Stomach smooth muscle (tissue), 2 donors: ENCODE results near the gene HDAC8.
"Not testable (repeated sequence)": the region's sequence is repeated elsewhere in the genome, so short reads cannot be mapped to it uniquely, and the experiment has no call there.

Source experiments
- H3K27ac ChIP-seq: one replicate; pipeline ENCODE4 v1.7.0; 2013; ENCODE audit warnings: mild to moderate bottlenecking, low read length, inconsistent platforms
- H3K27me3 ChIP-seq, 2 donors: one replicate each; pipeline ENCODE4 v1.7.0; 2013; ENCODE audit warnings: low read length in 2 of 2; ENCODE audit not compliant: insufficient read depth in 2 of 2, control insufficient read depth in 1 of 2
- H3K36me3 ChIP-seq, 2 donors: one replicate each; pipeline ENCODE4 v1.7.0; 2013; ENCODE audit warnings: low read length in 2 of 2; ENCODE audit not compliant: control insufficient read depth in 2 of 2, insufficient read depth in 2 of 2
- H3K4me1 ChIP-seq: one replicate; pipeline ENCODE4 v1.7.0; 2013; ENCODE audit warnings: low read length; ENCODE audit not compliant: control insufficient read depth, insufficient read depth
- H3K4me3 ChIP-seq, 2 donors: one replicate each; pipeline ENCODE4 v1.7.0; 2013; ENCODE audit warnings: low read length in 2 of 2
- H3K9ac ChIP-seq, 2 donors: one replicate each; pipeline ENCODE4 v1.7.0; 2013; ENCODE audit warnings: low read length in 2 of 2, mild to moderate bottlenecking in 1 of 2
- H3K9me3 ChIP-seq, 2 donors: one replicate each; pipeline ENCODE4 v1.7.0; 2013; ENCODE audit warnings: low read length in 2 of 2; ENCODE audit not compliant: control insufficient read depth in 2 of 2
- donor health status: healthy.
- donor health status: Pancreatic carcinoma.

The HDAC8 gene

GRCh38 chrX:72532366-72532765 is 40.3 kb downstream of the HDAC8 start:
- Histone ChIP-seq H3K9ac (no peak overlapping the region), H3K27me3 (peaks cover 0 to 3% of the 10 kb centered on the region in 2 donors), H3K27ac (no peak overlapping the region), H3K36me3 (no peaks in the 10 kb centered on the region), H3K4me3 (no peak overlapping the region), H3K9me3 (peaks cover 0 to 2% of the 10 kb centered on the region in 2 donors), H3K4me1 (no peaks in the 10 kb centered on the region)

GRCh38 chrX:72526534-72527508 is 45.8 kb downstream of the HDAC8 start:
- peaks cover 0 to 7% of the 10 kb centered on the region in 2 donors for H3K27me3 ChIP-seq
- H3K9ac ChIP-seq = no peak overlapping the region
- H3K9me3 ChIP-seq = peaks cover 0 to 2% of the 10 kb centered on the region in 2 donors
- no peak overlapping the region for H3K4me3 ChIP-seq
- no peak overlapping the region for H3K27ac ChIP-seq
- no peaks in the 10 kb centered on the region for H3K36me3 ChIP-seq
- no peaks in the 10 kb centered on the region for H3K4me1 ChIP-seq

- no peak overlapping the region for H3K27ac ChIP-seq
- H3K27me3 ChIP-seq = no peaks in the 10 kb centered on the region
- no peak overlapping the region for H3K9ac ChIP-seq
- H3K4me1 ChIP-seq = no peaks in the 10 kb centered on the region
- no peak overlapping the region for H3K4me3 ChIP-seq
- H3K9me3 ChIP-seq = no peaks in the 10 kb centered on the region
- H3K36me3 ChIP-seq = no peaks in the 10 kb centered on the region
Measured at GRCh38 chrX:72498782-72499181, 73.9 kb downstream of the HDAC8 start.

- no peak overlapping the region for H3K9ac ChIP-seq
- H3K4me1 ChIP-seq = no peaks in the 10 kb centered on the region
- no peaks in the 10 kb centered on the region for H3K27me3 ChIP-seq
- H3K4me3 ChIP-seq = no peak overlapping the region
- H3K36me3 ChIP-seq = no peaks in the 10 kb centered on the region
- H3K9me3 ChIP-seq = no peaks in the 10 kb centered on the region
- H3K27ac ChIP-seq = no peak overlapping the region
Measured at GRCh38 chrX:72495046-72495445, 77.6 kb downstream of the HDAC8 start.

- H3K9me3 ChIP-seq = no peaks in the 10 kb centered on the region
- no peaks in the 10 kb centered on the region for H3K4me1 ChIP-seq
- no peak overlapping the region for H3K9ac ChIP-seq
- H3K4me3 ChIP-seq = no peak overlapping the region
- H3K27me3 ChIP-seq = no peaks in the 10 kb centered on the region
- H3K36me3 ChIP-seq = no peaks in the 10 kb centered on the region
- H3K27ac ChIP-seq = no peak overlapping the region
Measured at GRCh38 chrX:72492499-72492898, 80.1 kb downstream of the HDAC8 start.

GRCh38 chrX:72490221-72490620 is 82.4 kb downstream of the HDAC8 start:
- H3K36me3 ChIP-seq, H3K4me3 ChIP-seq, H3K27me3 ChIP-seq, H3K9ac ChIP-seq, H3K27ac ChIP-seq, H3K9me3 ChIP-seq, H3K4me1 ChIP-seq: not testable (repeated sequence)

- H3K27ac ChIP-seq = no peak overlapping the region
- no peak overlapping the region for H3K4me3 ChIP-seq
- no peaks in the 10 kb centered on the region for H3K4me1 ChIP-seq
- no peaks in the 10 kb centered on the region for H3K27me3 ChIP-seq
- H3K9ac ChIP-seq = no peak overlapping the region
- no peaks in the 10 kb centered on the region for H3K9me3 ChIP-seq
- H3K36me3 ChIP-seq = no peaks in the 10 kb centered on the region
Measured at GRCh38 chrX:72487661-72488060, 85.0 kb downstream of the HDAC8 start.

- Histone ChIP-seq H3K27me3 (peaks cover 0 to 4% of the 10 kb centered on the region in 2 donors), H3K36me3 (no peaks in the 10 kb centered on the region), H3K9ac (no peak overlapping the region), H3K4me1 (no peaks in the 10 kb centered on the region), H3K27ac (no peak overlapping the region), H3K9me3 (no peaks in the 10 kb centered on the region), H3K4me3 (no peak overlapping the region)
Measured at GRCh38 chrX:72479324-72480274, 93.0 kb downstream of the HDAC8 start.

GRCh38 chrX:72478853-72479252 is 93.8 kb downstream of the HDAC8 start:
- Histone ChIP-seq H3K9me3 (no peaks in the 10 kb centered on the region), H3K9ac (no peak overlapping the region), H3K4me1 (no peaks in the 10 kb centered on the region), H3K4me3 (no peak overlapping the region), H3K27ac (no peak overlapping the region), H3K27me3 (peaks cover 0 to 4% of the 10 kb centered on the region in 2 donors), H3K36me3 (no peaks in the 10 kb centered on the region)

GRCh38 chrX:72478351-72478750 is 94.3 kb downstream of the HDAC8 start:
- Histone ChIP-seq H3K4me3 (no peak overlapping the region), H3K9ac (no peak overlapping the region), H3K27ac (no peak overlapping the region), H3K27me3 (peaks cover 0 to 4% of the 10 kb centered on the region in 2 donors), H3K9me3 (no peaks in the 10 kb centered on the region), H3K36me3 (no peaks in the 10 kb centered on the region), H3K4me1 (no peaks in the 10 kb centered on the region)
